PC-9 (cell line): Measurements from ENCODE around the gene GAL. TPM values are rescaled to one million over a fixed set of nuclear protein-coding genes. Genes with fewer than 3 reads are reported as not detected.

Experiments used
- BruUV-seq: library from RNA; stranded (reverse); fragments of 400-500 nt; replicated peaks from 2 replicates; lab custom pipeline; 2021; lab: Mats Ljungman, UMichigan
- CTCF ChIA-PET: fragments of 300-600 bp; sonication (Branson Sonifier 250); formaldehyde crosslinking; loops from one replicate; lab custom pipeline; 2022; ENCODE audit warnings: antibody characterized with exemption; lab: Charles Lee
- POLR2A ChIA-PET: fragments of 300-600 bp; sonication (Branson Sonifier 250); formaldehyde crosslinking; loops from one replicate; lab custom pipeline; 2022; ENCODE audit warnings: antibody characterized with exemption; ENCODE audit not compliant: unreplicated experiment; lab: Charles Lee
- DNase-seq, 2 experiments: peaks; one replicate each; pipeline versions ENCODE4 v3.0.0 to v3.0.0-alpha.2; 2015 to 2022; ENCODE audit warnings: mixed read lengths in 1 of 2
- H2AFZ ChIP-seq: fragments of 200-600 bp; sonication (generic); 2 replicates; pipeline ENCODE4 v1.8.1; 2017; ENCODE audit warnings: antibody characterized with exemption
- H3F3A ChIP-seq: fragments of 200-600 bp; sonication (generic); 2 replicates; pipeline ENCODE4 v1.8.1; 2017; ENCODE audit warnings: antibody characterized with exemption, mild to moderate bottlenecking, low read depth; ENCODE audit not compliant: insufficient read depth
- H3K27ac ChIP-seq: fragments of 200-600 bp; sonication (generic); 2 replicates; pipeline ENCODE4 v1.6.1; 2016; ENCODE audit warnings: mixed run types
- H3K27me3 ChIP-seq: fragments of 200-600 bp; sonication (generic); 2 replicates; pipeline ENCODE4 v1.6.1; 2016; ENCODE audit warnings: low read depth, mixed run types; ENCODE audit not compliant: insufficient read depth
- H3K36me3 ChIP-seq: fragments of 200-600 bp; sonication (generic); 2 replicates; pipeline ENCODE4 v1.6.1; 2016; ENCODE audit warnings: low read depth, mixed run types
- H3K4me1 ChIP-seq: fragments of 200-600 bp; sonication (generic); replicated peaks from 2 replicates; pipeline ENCODE4 v1.6.1; 2016; ENCODE audit warnings: mixed run types; ENCODE audit not compliant: insufficient read depth
- H3K4me2 ChIP-seq: fragments of 200-600 bp; sonication (generic); 2 replicates; pipeline ENCODE4 v1.6.1; 2017; ENCODE audit warnings: mixed run types
- H3K4me3 ChIP-seq: fragments of 200-600 bp; sonication (generic); 2 replicates; pipeline ENCODE4 v1.6.1; 2016; ENCODE audit warnings: mixed run types
- H3K79me2 ChIP-seq: fragments of 200-600 bp; sonication (generic); 2 replicates; pipeline ENCODE4 v1.6.1; 2017; ENCODE audit warnings: low read depth, mixed run types
- H3K9me2 ChIP-seq: fragments of 200-600 bp; sonication (generic); 2 replicates; pipeline ENCODE4 v1.8.1; 2017; ENCODE audit warnings: mild to moderate bottlenecking; ENCODE audit not compliant: insufficient read depth
- H3K9me3 ChIP-seq: fragments of 200-600 bp; sonication (generic); 2 replicates; pipeline ENCODE4 v1.8.1; 2016; ENCODE audit warnings: low read depth; ENCODE audit not compliant: insufficient read depth
- H4K20me1 ChIP-seq: fragments of 200-600 bp; sonication (generic); 2 replicates; pipeline ENCODE4 v1.8.1; 2017; ENCODE audit not compliant: insufficient read depth
- EZH2 ChIP-seq: fragments of 200-600 bp; sonication (generic); IDR thresholded peaks from 2 replicates; pipeline ENCODE4 v1.8.0; 2017; ENCODE audit warnings: antibody characterized with exemption, low read depth
- intact Hi-C: fragments of 100-400 bp; cut with micrococcal nuclease; formaldehyde crosslinking; loops from one replicate; pipeline ENCODE4 v1.10.0; 2022; ENCODE audit not compliant: unreplicated experiment
- total RNA-seq: library from RNA; stranded (reverse); gene quantifications from 2 replicates; pipeline ENCODE4 v1.2.3, GENCODE V29; 2021
- TF ChIP-seq, protein P1 (sequence below): fragments of 200-600 bp; sonication (generic); conservative IDR thresholded peaks from 2 replicates; pipeline ENCODE4 v1.6.1; 2017; ENCODE audit warnings: mixed run types, antibody characterized with exemption, mild to moderate bottlenecking, moderate library complexity

The GAL gene
- total RNA-seq, 1 experiment from 2014 or later: 12.8 TPM

DNA sequence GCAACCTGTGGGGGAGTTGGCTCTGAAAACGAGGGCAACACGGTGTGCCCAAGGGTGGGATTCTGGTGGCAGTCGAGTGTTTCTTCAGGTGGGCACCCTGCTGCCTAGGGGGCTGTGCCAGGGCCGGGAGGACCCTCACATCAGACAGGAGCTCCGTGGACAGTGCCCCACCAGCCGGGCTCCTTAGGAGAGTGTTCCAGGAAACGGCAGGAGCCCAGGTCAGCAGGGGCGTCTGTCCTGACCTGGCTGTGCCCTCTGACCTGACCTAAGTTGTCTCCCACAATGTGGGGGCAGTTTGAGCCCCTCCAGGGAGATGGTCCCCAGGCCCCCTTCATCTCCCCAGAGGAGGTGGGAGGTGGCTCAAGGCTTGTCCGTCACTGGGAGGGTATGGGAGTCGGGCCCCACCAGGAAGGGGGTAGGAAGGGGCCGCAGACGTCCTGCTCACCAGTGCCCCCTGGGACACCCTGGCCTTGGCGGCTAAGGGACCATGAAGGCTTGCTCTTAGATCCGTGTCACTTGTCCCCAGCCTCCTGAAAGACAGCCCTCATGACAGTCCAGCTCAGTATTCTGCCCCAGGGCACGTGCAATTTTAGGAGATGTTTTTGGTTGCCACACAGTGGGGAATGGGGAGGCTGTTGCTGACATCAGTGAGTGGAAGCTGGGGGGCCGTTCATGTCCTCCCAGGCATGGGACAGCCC, 32.2 kb upstream of the GAL start:
- no peaks in the 10 kb centered on the region for H3K79me2 ChIP-seq
- H4K20me1 ChIP-seq: no peaks in the 10 kb centered on the region
- no peaks in the 10 kb centered on the region for H3K4me1 ChIP-seq
- H3K27me3 ChIP-seq: peaks cover 89% of the 10 kb centered on the region
- POLR2A ChIA-PET: no interaction called here
- H3F3A ChIP-seq: no peaks in the 10 kb centered on the region
- no peak for DNase-seq
- no peak overlapping the region for H3K4me2 ChIP-seq
- TF ChIP-seq, protein P1, sequence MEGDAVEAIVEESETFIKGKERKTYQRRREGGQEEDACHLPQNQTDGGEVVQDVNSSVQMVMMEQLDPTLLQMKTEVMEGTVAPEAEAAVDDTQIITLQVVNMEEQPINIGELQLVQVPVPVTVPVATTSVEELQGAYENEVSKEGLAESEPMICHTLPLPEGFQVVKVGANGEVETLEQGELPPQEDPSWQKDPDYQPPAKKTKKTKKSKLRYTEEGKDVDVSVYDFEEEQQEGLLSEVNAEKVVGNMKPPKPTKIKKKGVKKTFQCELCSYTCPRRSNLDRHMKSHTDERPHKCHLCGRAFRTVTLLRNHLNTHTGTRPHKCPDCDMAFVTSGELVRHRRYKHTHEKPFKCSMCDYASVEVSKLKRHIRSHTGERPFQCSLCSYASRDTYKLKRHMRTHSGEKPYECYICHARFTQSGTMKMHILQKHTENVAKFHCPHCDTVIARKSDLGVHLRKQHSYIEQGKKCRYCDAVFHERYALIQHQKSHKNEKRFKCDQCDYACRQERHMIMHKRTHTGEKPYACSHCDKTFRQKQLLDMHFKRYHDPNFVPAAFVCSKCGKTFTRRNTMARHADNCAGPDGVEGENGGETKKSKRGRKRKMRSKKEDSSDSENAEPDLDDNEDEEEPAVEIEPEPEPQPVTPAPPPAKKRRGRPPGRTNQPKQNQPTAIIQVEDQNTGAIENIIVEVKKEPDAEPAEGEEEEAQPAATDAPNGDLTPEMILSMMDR: no peak
- TF ChIP-seq EZH2: no peak
- no peaks in the 10 kb centered on the region for H3K9me3 ChIP-seq
- CTCF ChIA-PET: no interaction called here
- BruUV-seq: no TSS peak
- no peak overlapping the region for H2AFZ ChIP-seq
- no peak overlapping the region for H3K4me3 ChIP-seq
- no peaks in the 10 kb centered on the region for H3K9me2 ChIP-seq
- intact Hi-C loops: no loop called here
- H3K36me3 ChIP-seq: no peaks in the 10 kb centered on the region
- no peak overlapping the region for H3K27ac ChIP-seq

DNA sequence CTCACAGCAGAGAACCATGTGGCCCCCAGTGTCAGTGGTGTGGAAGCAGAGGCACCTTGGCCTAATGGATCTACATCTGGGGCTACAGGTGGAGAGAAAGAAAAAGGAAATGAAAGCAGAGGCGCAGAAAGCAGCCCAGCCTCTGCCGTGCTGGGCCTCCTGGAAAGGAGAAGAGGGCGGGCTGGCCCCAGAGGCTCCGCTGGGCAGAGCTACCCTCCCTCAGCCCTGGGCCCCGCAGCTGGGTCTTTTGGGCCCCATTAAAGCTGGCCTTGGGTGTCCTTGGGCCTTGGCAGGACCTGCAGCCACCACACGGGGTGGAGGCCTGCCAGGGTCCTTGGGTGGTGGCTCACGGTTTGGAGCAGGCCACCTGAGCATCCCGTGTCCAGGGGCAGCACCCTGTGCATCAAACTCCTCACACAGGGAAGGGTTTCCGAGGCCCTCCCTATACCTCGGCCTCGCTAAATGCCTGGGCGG, 31.6 kb upstream of the GAL start:
- no peak for TF ChIP-seq EZH2
- TF ChIP-seq, protein P1: no peak
- no peaks in the 10 kb centered on the region for H3K9me3 ChIP-seq
- no peaks in the 10 kb centered on the region for H3K79me2 ChIP-seq
- H4K20me1 ChIP-seq: no peaks in the 10 kb centered on the region
- H3K4me1 ChIP-seq: no peaks in the 10 kb centered on the region
- peaks cover 89% of the 10 kb centered on the region for H3K27me3 ChIP-seq
- BruUV-seq: no TSS peak
- no peaks in the 10 kb centered on the region for H3K9me2 ChIP-seq
- no peak overlapping the region for H3K4me2 ChIP-seq
- no peaks in the 10 kb centered on the region for H3K36me3 ChIP-seq
- H2AFZ ChIP-seq: no peak overlapping the region
- POLR2A ChIA-PET: no interaction called here
- intact Hi-C loops: no loop called here
- H3K27ac ChIP-seq: no peak overlapping the region
- CTCF ChIA-PET: no interaction called here
- H3K4me3 ChIP-seq: no peak overlapping the region
- no peak for DNase-seq
- H3F3A ChIP-seq: no peaks in the 10 kb centered on the region

DNA sequence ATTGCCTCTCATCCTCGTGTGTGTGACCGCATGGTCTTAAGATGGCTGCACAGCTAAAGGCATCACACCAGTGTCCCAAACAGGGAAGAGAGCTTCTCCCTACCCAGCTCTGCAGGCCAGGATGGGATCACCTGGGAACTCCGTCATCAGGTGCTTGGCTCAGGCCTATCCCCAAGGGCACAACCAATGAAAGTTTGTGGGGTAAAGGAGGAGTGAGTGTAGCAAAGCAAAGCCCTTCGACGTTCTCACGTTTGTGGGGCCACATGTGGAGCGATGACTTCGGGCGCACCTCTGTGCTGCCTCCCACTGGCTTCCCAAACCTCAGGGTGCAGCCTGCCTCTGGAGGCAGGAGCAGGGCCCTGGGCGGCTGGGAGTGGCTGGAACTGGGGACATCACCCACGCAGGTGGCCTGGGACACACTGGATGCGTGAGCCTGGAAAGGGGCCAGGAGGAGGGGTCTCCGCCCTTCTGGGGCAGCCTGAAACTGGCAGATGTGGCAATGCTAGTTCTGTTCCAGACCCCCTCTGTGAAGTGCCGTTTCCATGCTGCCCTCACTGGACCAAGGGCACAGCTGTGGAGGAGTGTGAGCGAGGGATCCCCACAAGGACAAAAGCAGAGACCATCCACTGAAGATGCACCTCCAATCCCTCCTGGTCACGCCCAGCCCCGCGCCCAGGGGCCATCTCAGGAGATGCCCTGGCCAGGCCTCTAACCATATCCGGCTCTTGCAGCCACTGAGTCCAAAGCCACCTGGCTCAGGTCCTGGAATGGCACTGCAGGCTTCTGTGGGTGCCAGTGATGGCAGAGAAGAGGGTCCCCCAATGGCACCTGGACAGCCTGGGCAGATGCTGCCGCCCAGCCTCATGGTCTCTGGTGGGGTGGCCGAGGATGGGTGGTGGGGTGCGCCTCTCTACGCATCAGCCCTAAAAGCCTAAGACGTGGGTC, 30.6 kb upstream of the GAL start:
- ChIA-PET POLR2A (no interaction called here), CTCF (interaction anchor here (0.6 kb wide), 1 partner anchor 190 kb away, joined by 3 read pairs; no protein-coding TSS in a partner anchor)
- intact Hi-C loops: no loop called here
- no peak for DNase-seq
- no peak overlapping the region for H2AFZ ChIP-seq
- no peaks in the 10 kb centered on the region for H3K4me1 ChIP-seq
- no peaks in the 10 kb centered on the region for H3F3A ChIP-seq
- H3K36me3 ChIP-seq: no peaks in the 10 kb centered on the region
- no peaks in the 10 kb centered on the region for H3K9me3 ChIP-seq
- H3K9me2 ChIP-seq: no peaks in the 10 kb centered on the region
- BruUV-seq: no TSS peak
- no peak overlapping the region for H3K27ac ChIP-seq
- no peak overlapping the region for H3K4me2 ChIP-seq
- H4K20me1 ChIP-seq: no peaks in the 10 kb centered on the region
- TF ChIP-seq EZH2: no peak
- TF ChIP-seq, protein P1: no peak
- H3K79me2 ChIP-seq: no peaks in the 10 kb centered on the region
- no peak overlapping the region for H3K4me3 ChIP-seq
- peaks cover 85% of the 10 kb centered on the region for H3K27me3 ChIP-seq
